Parathyroid adenoma (tissue), 2 donors: ENCODE data around the gene OSBPL3.

Experiments used
- H2AFZ ChIP-seq: fragments of 300-600 bp; sonication (generic); one replicate; pipeline ENCODE4 v1.7.0; 2017; ENCODE audit warnings: antibody characterized with exemption, mild to moderate bottlenecking
- H3K27ac ChIP-seq: fragments of 300-600 bp; sonication (generic); one replicate; pipeline ENCODE4 v1.7.0; 2017
- H3K27me3 ChIP-seq: fragments of 300-600 bp; sonication (generic); one replicate; pipeline ENCODE4 v1.7.0; 2017; ENCODE audit warnings: low read length; ENCODE audit not compliant: control insufficient read depth, insufficient read depth
- H3K36me3 ChIP-seq: fragments of 300-600 bp; sonication (generic); one replicate; pipeline ENCODE4 v1.7.0; 2017; ENCODE audit warnings: low read length; ENCODE audit not compliant: control insufficient read depth, insufficient read depth
- H3K4me1 ChIP-seq: fragments of 300-600 bp; sonication (generic); one replicate; pipeline ENCODE4 v1.7.0; 2017; ENCODE audit warnings: control low read depth
- H3K4me2 ChIP-seq: fragments of 300-600 bp; sonication (generic); one replicate; pipeline ENCODE4 v1.7.0; 2017; ENCODE audit warnings: low read length
- H3K4me3 ChIP-seq: fragments of 300-600 bp; sonication (generic); one replicate; pipeline ENCODE4 v1.7.0; 2017; ENCODE audit warnings: low read depth, low read length
- H3K79me2 ChIP-seq: fragments of 300-600 bp; sonication (generic); one replicate; pipeline ENCODE4 v1.7.0; 2017; ENCODE audit warnings: control low read depth
- H3K9ac ChIP-seq: fragments of 300-600 bp; sonication (generic); one replicate; pipeline ENCODE4 v1.7.0; 2017; ENCODE audit warnings: mild to moderate bottlenecking
- H3K9me3 ChIP-seq: fragments of 300-600 bp; sonication (generic); one replicate; pipeline ENCODE4 v1.7.0; 2017; ENCODE audit warnings: low read length; ENCODE audit not compliant: control insufficient read depth
- TF ChIP-seq, protein P1 (sequence below): fragments of 300-600 bp; sonication (generic); IDR thresholded peaks from one replicate; pipeline ENCODE4 v1.7.0; 2017; ENCODE audit warnings: antibody characterized with exemption, mild to moderate bottlenecking
- donor health status: primary hyperparathyroidism.

OSBPL3 gene

DNA sequence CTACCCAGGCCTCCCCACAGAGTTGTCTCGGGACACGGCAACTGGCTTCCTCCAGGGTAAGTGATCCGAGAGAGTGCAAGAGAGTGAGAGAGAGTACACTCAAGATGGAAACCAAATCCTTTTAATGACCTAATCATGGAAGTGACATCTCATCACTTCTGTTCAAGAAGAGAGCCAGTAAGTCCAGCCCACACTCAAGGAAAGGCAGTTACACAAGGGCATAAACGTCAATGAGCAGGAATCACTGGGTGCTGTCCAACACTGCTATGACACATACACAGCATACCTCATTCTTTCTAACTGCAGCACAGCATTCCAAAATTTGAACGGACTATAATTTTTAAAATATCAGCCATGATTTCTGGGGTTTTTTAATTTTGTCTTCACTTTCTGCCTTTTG, 29.3 kb upstream of the OSBPL3 start:
- Histone ChIP-seq H2AFZ (no peak overlapping the region), H3K79me2 (no peaks in the 10 kb centered on the region), H3K9me3 (no peaks in the 10 kb centered on the region), H3K9ac (no peak overlapping the region), H3K4me2 (no peak overlapping the region), H3K4me3 (no peak overlapping the region), H3K27ac (no peak overlapping the region), H3K4me1 (no peaks in the 10 kb centered on the region), H3K27me3 (no peaks in the 10 kb centered on the region), H3K36me3 (no peaks in the 10 kb centered on the region)
- TF ChIP-seq, protein P1, sequence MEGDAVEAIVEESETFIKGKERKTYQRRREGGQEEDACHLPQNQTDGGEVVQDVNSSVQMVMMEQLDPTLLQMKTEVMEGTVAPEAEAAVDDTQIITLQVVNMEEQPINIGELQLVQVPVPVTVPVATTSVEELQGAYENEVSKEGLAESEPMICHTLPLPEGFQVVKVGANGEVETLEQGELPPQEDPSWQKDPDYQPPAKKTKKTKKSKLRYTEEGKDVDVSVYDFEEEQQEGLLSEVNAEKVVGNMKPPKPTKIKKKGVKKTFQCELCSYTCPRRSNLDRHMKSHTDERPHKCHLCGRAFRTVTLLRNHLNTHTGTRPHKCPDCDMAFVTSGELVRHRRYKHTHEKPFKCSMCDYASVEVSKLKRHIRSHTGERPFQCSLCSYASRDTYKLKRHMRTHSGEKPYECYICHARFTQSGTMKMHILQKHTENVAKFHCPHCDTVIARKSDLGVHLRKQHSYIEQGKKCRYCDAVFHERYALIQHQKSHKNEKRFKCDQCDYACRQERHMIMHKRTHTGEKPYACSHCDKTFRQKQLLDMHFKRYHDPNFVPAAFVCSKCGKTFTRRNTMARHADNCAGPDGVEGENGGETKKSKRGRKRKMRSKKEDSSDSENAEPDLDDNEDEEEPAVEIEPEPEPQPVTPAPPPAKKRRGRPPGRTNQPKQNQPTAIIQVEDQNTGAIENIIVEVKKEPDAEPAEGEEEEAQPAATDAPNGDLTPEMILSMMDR, result no peak

DNA sequence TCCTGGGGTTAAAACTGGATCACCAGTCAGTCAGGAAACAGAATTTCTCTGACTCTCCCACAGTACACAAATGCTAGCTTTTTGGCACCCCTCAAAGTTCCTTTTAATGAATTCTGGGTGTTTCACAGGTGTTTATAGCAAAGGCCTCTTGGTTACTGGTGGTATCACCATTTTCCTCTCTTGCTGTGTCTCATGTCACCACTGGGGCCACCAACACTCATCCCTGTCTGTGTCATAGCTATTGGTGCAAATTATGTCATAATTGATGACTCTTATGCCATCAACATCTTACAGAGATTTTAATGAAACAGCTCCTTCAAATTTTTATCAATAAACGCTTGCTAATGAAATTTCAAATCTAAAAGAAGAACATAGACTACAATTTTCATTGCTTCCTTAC, 27.7 kb upstream of the OSBPL3 start:
- Histone ChIP-seq H3K27me3 (no peaks in the 10 kb centered on the region), H3K4me2 (no peak overlapping the region), H3K4me1 (no peaks in the 10 kb centered on the region), H3K9me3 (no peaks in the 10 kb centered on the region), H3K9ac (no peak overlapping the region), H3K79me2 (no peaks in the 10 kb centered on the region), H3K36me3 (no peaks in the 10 kb centered on the region), H2AFZ (no peak overlapping the region), H3K4me3 (no peak overlapping the region), H3K27ac (no peak overlapping the region)
- TF ChIP-seq, protein P1, result no peak

- Histone ChIP-seq H3K79me2 (no peaks in the 10 kb centered on the region), H3K36me3 (no peaks in the 10 kb centered on the region), H3K4me2 (no peak overlapping the region), H2AFZ (no peak overlapping the region), H3K9ac (no peak overlapping the region), H3K4me3 (no peak overlapping the region), H3K4me1 (no peaks in the 10 kb centered on the region), H3K27ac (no peak overlapping the region), H3K9me3 (no peaks in the 10 kb centered on the region), H3K27me3 (no peaks in the 10 kb centered on the region)
- TF ChIP-seq, protein P1, result no peak
These were observed 26.3 kb upstream of the OSBPL3 start for GRCh38 chr7:25006276-25006675.

DNA sequence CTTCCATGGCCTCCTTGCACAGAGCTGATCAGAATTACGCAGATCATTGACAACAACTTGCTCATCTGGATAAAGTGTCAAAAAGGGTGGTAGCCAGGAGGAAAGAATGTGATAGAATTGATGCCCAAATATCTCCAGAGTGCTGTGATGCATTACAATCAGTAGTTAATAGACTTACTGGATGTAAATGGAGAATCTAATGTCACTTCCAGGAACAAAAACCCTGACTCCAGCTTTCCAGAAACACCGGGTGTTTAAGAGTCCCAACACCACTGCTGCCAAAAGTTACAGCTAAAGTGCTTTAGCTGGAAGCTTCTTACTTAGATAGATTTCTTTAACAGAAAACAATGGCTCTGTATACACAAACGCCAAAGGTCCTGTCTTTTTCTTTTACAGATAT, 25.7 kb upstream of the OSBPL3 start:
- H3K4me2 ChIP-seq, result no peak overlapping the region
- H3K4me3 ChIP-seq, result no peak overlapping the region
- TF ChIP-seq, protein P1, result no peak
- no peak overlapping the region for H2AFZ ChIP-seq
- no peak overlapping the region for H3K27ac ChIP-seq
- no peaks in the 10 kb centered on the region for H3K27me3 ChIP-seq
- no peak overlapping the region for H3K9ac ChIP-seq
- H3K9me3 ChIP-seq, result no peaks in the 10 kb centered on the region
- no peaks in the 10 kb centered on the region for H3K79me2 ChIP-seq
- no peaks in the 10 kb centered on the region for H3K36me3 ChIP-seq
- no peaks in the 10 kb centered on the region for H3K4me1 ChIP-seq

DNA sequence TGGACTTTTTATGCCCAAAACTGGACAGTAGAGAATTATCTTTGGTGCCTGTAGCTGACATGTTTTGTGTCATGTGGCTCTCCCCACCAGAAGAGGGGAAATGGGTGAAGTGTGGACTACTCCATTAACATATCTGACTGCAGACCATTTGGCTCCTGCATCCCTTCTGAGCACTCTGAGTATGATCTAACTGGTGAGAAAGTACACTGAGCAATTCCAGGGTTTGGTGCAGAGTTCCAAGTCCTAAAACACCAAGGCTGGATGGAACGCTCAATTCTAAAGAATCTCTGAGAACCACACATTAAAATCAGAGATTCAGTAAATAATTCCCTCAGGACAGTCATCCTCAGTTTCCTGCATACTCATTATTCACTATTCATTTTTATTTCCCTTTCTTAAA, 22.8 kb upstream of the OSBPL3 start:
- H3K4me1 ChIP-seq, result no peaks in the 10 kb centered on the region
- H3K27ac ChIP-seq, result no peak overlapping the region
- no peak overlapping the region for H3K4me3 ChIP-seq
- no peak overlapping the region for H3K4me2 ChIP-seq
- no peaks in the 10 kb centered on the region for H3K9me3 ChIP-seq
- H3K9ac ChIP-seq, result no peak overlapping the region
- no peaks in the 10 kb centered on the region for H3K79me2 ChIP-seq
- H2AFZ ChIP-seq, result no peak overlapping the region
- no peaks in the 10 kb centered on the region for H3K36me3 ChIP-seq
- no peaks in the 10 kb centered on the region for H3K27me3 ChIP-seq
- TF ChIP-seq, protein P1, result no peak
